Common myeloid progenitor, CD34-positive (primary cell): ENCODE measurements around the gene CCNA1.

Experiments used
- CTCF ChIA-PET: fragments of 350-600 bp; sonication (Branson Sonifier 250); formaldehyde crosslinking; loops from one replicate; lab custom pipeline; 2021; ENCODE audit warnings: antibody characterized with exemption; lab: Charles Lee
- POLR2A ChIA-PET: fragments of 350-600 bp; sonication (Branson Sonifier 250); formaldehyde crosslinking; loops from one replicate; lab custom pipeline; 2021; ENCODE audit warnings: antibody characterized with exemption; lab: Charles Lee
- DNase-seq, 3 donors: peaks; one replicate each; pipeline versions ENCODE4 v3.0.0 to v3.0.0-alpha.2; 2013
- H3K27ac ChIP-seq, 2 experiments: 1 replicate in 1 of 2; 2 replicates in 1 of 2; pipeline ENCODE4 v1.7.0; 2013; ENCODE audit warnings: inconsistent platforms in 2 of 2, low read length in 2 of 2, mild to moderate bottlenecking in 2 of 2, low read depth in 1 of 2, moderate library complexity in 1 of 2; ENCODE audit not compliant: severe bottlenecking in 2 of 2, insufficient read depth in 1 of 2, poor library complexity in 1 of 2
- H3K27me3 ChIP-seq, 5 experiments: replicated peaks in 2 of 5; 1 replicate in 3 of 5; 2 replicates in 2 of 5; pipeline versions ENCODE4 v1.6.1 to v1.7.0; 2013; ENCODE audit warnings: low read length in 4 of 5, mild to moderate bottlenecking in 2 of 5, moderate library complexity in 2 of 5, inconsistent platforms in 1 of 5; ENCODE audit not compliant: insufficient read depth in 5 of 5, control insufficient read depth in 4 of 5
- H3K36me3 ChIP-seq, 4 experiments: 1 replicate in 2 of 4; 2 replicates in 2 of 4; pipeline versions ENCODE4 v1.6.1 to v1.7.0; 2013; ENCODE audit warnings: low read length in 3 of 4, control low read depth in 1 of 4, mild to moderate bottlenecking in 1 of 4; ENCODE audit not compliant: control insufficient read depth in 4 of 4, insufficient read depth in 4 of 4
- H3K4me1 ChIP-seq, 4 experiments: 1 replicate in 3 of 4; 2 replicates in 1 of 4; pipeline versions ENCODE4 v1.6.1 to v1.7.1; 2013; ENCODE audit warnings: low read length in 3 of 4, mild to moderate bottlenecking in 3 of 4, control low read depth in 1 of 4, inconsistent platforms in 1 of 4, moderate library complexity in 1 of 4; ENCODE audit not compliant: control insufficient read depth in 4 of 4, insufficient read depth in 4 of 4; ENCODE audit errors: control extremely low read depth in 1 of 4
- H3K4me3 ChIP-seq, 7 experiments: 1 replicate in 4 of 7; 2 replicates in 3 of 7; pipeline versions ENCODE4 v1.5.1 to v1.7.0; 2013; ENCODE audit warnings: mild to moderate bottlenecking in 7 of 7, low read length in 6 of 7, moderate library complexity in 6 of 7, inconsistent platforms in 2 of 7, low read depth in 2 of 7, control low read depth in 1 of 7; ENCODE audit not compliant: insufficient read depth in 4 of 7, control insufficient read depth in 1 of 7; ENCODE audit errors: extremely low read depth in 1 of 7
- H3K9me3 ChIP-seq, 5 experiments: 1 replicate in 4 of 5; 2 replicates in 1 of 5; pipeline versions ENCODE4 v1.6.1 to v1.7.1; 2013; ENCODE audit warnings: low read length in 4 of 5, mild to moderate bottlenecking in 2 of 5, inconsistent platforms in 1 of 5, low read depth in 1 of 5, moderate library complexity in 1 of 5; ENCODE audit not compliant: control insufficient read depth in 4 of 5, insufficient read depth in 2 of 5; ENCODE audit errors: control extremely low read depth in 1 of 5
- WGBS: methylation state at CpG from one replicate; pipeline ENCODE4 v1.1.5; 2013; ENCODE audit not compliant: insufficient coverage; 5-methylcytosine and 5-hydroxymethylcytosine counted together

The CCNA1 gene

DNA sequence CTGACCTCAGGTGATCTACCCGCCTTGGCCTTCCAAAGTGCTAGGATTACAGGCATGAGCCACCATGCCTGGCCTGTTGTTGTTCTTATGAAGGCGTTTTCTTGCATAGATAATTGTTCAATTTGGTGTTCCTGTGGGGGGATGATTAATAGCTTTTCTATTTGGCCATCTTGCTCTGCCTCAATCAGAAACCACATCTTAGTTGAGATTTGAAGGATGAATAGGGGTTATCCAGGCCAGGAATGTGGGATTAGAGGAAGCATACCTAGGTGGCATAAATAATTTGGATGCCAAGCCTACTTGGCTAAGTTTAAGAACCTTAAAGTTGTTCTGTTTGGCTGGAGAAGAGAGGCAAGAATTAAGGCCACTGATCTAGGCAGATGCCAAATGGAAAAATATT, 44.4 kb downstream of the CCNA1 start:
- ChIA-PET POLR2A (no interaction called here), CTCF (no interaction called here)
- Histone ChIP-seq H3K4me1 (peaks cover 0 to 9% (median 6%) of the 10 kb centered on the region in 4 experiments), H3K9me3 (peaks cover 0 to 10% (median 7%) of the 10 kb centered on the region in 5 experiments), H3K27ac (no peak overlapping the region), H3K4me3 (no peak overlapping the region), H3K36me3 (no peaks in the 10 kb centered on the region), H3K27me3 (no peaks in the 10 kb centered on the region)
- DNase-seq = no peak
- WGBS = 80% methylated on average over 1 of the region's 2 CpGs

DNA sequence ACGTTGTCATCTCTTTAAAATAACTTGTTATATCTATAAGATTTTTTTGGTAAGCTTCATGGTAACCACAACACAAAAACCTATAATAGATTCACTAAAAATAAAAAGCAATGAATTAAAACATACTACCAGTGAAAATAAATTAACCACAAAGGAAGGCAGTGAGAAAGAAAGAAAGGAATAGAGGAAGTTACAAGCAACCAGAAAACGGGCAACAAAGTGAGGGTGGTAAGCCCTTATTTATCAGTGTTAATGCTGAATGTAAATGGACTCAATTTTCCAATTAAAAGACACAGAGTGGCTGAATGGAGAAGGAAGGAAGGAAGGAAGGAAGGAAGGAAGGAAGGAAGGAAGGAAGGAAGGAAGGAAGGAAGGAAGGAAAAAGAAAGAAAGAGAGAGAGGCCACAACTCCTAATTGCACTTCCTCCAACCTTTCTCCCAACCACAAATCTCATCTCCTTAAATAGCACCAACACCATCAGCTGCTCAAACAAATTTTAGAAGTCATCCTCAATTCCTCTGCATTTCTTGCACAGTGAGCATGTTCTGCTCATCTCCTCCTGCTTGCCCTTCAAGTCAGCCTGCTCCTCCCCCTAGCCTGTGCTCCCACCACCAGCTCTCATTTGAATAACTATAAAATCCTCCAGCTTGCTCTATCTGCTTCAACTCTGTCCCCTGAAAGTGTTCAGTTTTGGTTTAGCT, 48.6 kb downstream of the CCNA1 start:
- CTCF ChIA-PET = no interaction called here
- POLR2A ChIA-PET = no interaction called here
- no CpG with 5 or more reads among the region's 2 CpGs for WGBS
- Histone ChIP-seq H3K36me3 (no peaks in the 10 kb centered on the region), H3K27me3 (no peaks in the 10 kb centered on the region), H3K4me1 (peaks cover 0 to 9% (median 6%) of the 10 kb centered on the region in 4 experiments), H3K4me3 (no peak overlapping the region), H3K27ac (no peak overlapping the region), H3K9me3 (peaks cover 0 to 7% (median 5%) of the 10 kb centered on the region in 5 experiments)
- DNase-seq = peak in 2 of 3 donors; percentile 51 to 62

DNA sequence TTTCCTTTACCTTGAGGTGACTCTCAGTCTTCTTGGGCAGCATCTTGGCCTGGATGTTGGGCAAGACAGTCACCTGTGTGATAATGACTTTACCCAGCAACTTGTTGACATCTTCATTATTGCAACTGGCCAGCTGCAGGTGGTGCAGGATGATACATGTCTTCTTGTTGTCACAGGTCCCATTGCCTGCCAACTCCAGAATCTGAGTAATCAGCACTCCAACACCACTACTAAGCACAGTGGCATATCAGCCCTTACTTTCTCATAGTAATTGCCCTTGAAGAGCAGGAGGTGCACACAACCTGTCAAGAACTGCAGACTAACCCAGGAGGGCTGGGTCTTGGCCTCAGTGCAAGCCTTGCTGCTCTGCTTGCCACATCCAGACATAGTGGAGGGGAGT, 57.8 kb downstream of the CCNA1 start:
- DNase-seq = no peak
- no peak overlapping the region for H3K27ac ChIP-seq
- no peak overlapping the region for H3K4me3 ChIP-seq
- H3K36me3 ChIP-seq = no peaks in the 10 kb centered on the region
- CTCF ChIA-PET = no interaction called here
- no peaks in the 10 kb centered on the region for H3K27me3 ChIP-seq
- POLR2A ChIA-PET = no interaction called here
- peaks cover 0 to 3% (median 0%) of the 10 kb centered on the region in 4 experiments for H3K4me1 ChIP-seq
- no peaks in the 10 kb centered on the region for H3K9me3 ChIP-seq
